Mesenchymal stem cell (in vitro differentiated cells and primary cell): ENCODE results near the gene TUB.

ENCODE experiments used
- DNase-seq: peaks from one replicate; pipeline ENCODE4 v3.0.0-alpha.2; 2013
- H2AFZ ChIP-seq: one replicate; pipeline ENCODE4 v1.6.1; 2013; ENCODE audit warnings: low read depth, mild to moderate bottlenecking, control low read depth, inconsistent platforms, low read length, moderate library complexity
- H2AK5ac ChIP-seq: 2 replicates; pipeline ENCODE4 v1.6.1; 2013; ENCODE audit warnings: low read length, moderate library complexity, mild to moderate bottlenecking, inconsistent platforms; ENCODE audit not compliant: severe bottlenecking
- H2BK120ac ChIP-seq: one replicate; pipeline ENCODE4 v1.6.1; 2013; ENCODE audit warnings: low read depth, mild to moderate bottlenecking, inconsistent platforms, low read length, moderate library complexity
- H2BK12ac ChIP-seq, 2 experiments: one replicate each; pipeline ENCODE4 v1.6.1; 2013; ENCODE audit warnings: inconsistent platforms in 2 of 2, low read length in 2 of 2, mild to moderate bottlenecking in 2 of 2, moderate library complexity in 2 of 2, control low read depth in 1 of 2
- H2BK15ac ChIP-seq: one replicate; pipeline ENCODE4 v1.6.1; 2013; ENCODE audit warnings: mild to moderate bottlenecking, low read depth, inconsistent platforms; ENCODE audit not compliant: poor library complexity, severe bottlenecking
- H2BK5ac ChIP-seq: 2 replicates; pipeline ENCODE4 v1.6.1; 2013; ENCODE audit warnings: low read depth, mild to moderate bottlenecking, low read length, control low read depth, inconsistent platforms; ENCODE audit not compliant: poor library complexity, severe bottlenecking
- H3K14ac ChIP-seq, 2 experiments: one replicate each; pipeline ENCODE4 v1.6.1; 2013; ENCODE audit warnings: inconsistent platforms in 2 of 2, low read length in 2 of 2, control low read depth in 1 of 2, mild to moderate bottlenecking in 1 of 2, moderate library complexity in 1 of 2
- H3K18ac ChIP-seq, 2 experiments: one replicate each; pipeline ENCODE4 v1.6.1; 2013; ENCODE audit warnings: inconsistent platforms in 2 of 2, low read length in 2 of 2, control low read depth in 1 of 2, low read depth in 1 of 2, mild to moderate bottlenecking in 1 of 2
- H3K23ac ChIP-seq, 2 experiments: one replicate each; pipeline ENCODE4 v1.6.1; 2013; ENCODE audit warnings: inconsistent platforms in 2 of 2, low read length in 2 of 2, mild to moderate bottlenecking in 2 of 2, moderate library complexity in 2 of 2, control low read depth in 1 of 2
- H3K27ac ChIP-seq: 2 replicates; pipeline ENCODE4 v1.5.1; 2013; ENCODE audit warnings: mild to moderate bottlenecking, moderate library complexity, low read length, control low read depth, inconsistent platforms; ENCODE audit not compliant: poor library complexity, severe bottlenecking
- H3K27me3 ChIP-seq, 2 experiments: 2 replicates each; pipeline versions ENCODE4 v1.6.1 to v1.7.0; 2013; ENCODE audit warnings: low read length in 2 of 2, mild to moderate bottlenecking in 2 of 2, moderate library complexity in 2 of 2, control low read depth in 1 of 2, inconsistent platforms in 1 of 2; ENCODE audit not compliant: control insufficient read depth in 1 of 2, insufficient read depth in 1 of 2
- H3K36me3 ChIP-seq, 2 experiments: 2 replicates each; pipeline versions ENCODE4 v1.6.1 to v1.7.0; 2013; ENCODE audit warnings: low read length in 2 of 2, control low read depth in 1 of 2, inconsistent platforms in 1 of 2, low read depth in 1 of 2, mild to moderate bottlenecking in 1 of 2; ENCODE audit not compliant: insufficient read depth in 2 of 2, control insufficient read depth in 1 of 2
- H3K4ac ChIP-seq, 2 experiments: one replicate each; pipeline ENCODE4 v1.6.1; 2013; ENCODE audit warnings: inconsistent platforms in 2 of 2, low read length in 2 of 2, mild to moderate bottlenecking in 2 of 2, moderate library complexity in 2 of 2, control low read depth in 1 of 2, low read depth in 1 of 2
- H3K4me1 ChIP-seq: 2 replicates; pipeline ENCODE4 v1.6.1; 2013; ENCODE audit warnings: low read depth, low read length, control low read depth; ENCODE audit not compliant: control insufficient read depth, insufficient read depth
- H3K4me2 ChIP-seq: 2 replicates; pipeline ENCODE4 v1.6.1; 2013; ENCODE audit warnings: low read length, mild to moderate bottlenecking, inconsistent platforms; ENCODE audit not compliant: poor library complexity, severe bottlenecking
- H3K4me3 ChIP-seq, 2 experiments: 2 replicates each; pipeline versions ENCODE4 v1.5.1 to v1.7.0; 2013; ENCODE audit warnings: low read length in 2 of 2, mild to moderate bottlenecking in 2 of 2, control low read depth in 1 of 2, low read depth in 1 of 2; ENCODE audit not compliant: insufficient read depth in 1 of 2
- H3K79me1 ChIP-seq: replicated peaks from 2 replicates; pipeline ENCODE4 v1.6.1; 2013; ENCODE audit warnings: mild to moderate bottlenecking, control low read depth, low read length, inconsistent platforms; ENCODE audit not compliant: poor library complexity, severe bottlenecking
- H3K9ac ChIP-seq: 2 replicates; pipeline ENCODE4 v1.7.0; 2013; ENCODE audit warnings: mild to moderate bottlenecking, low read length, moderate library complexity
- H3K9me3 ChIP-seq: 2 replicates; pipeline ENCODE4 v1.7.0; 2013; ENCODE audit warnings: mild to moderate bottlenecking, low read length; ENCODE audit not compliant: control insufficient read depth
- H4K8ac ChIP-seq: one replicate; pipeline ENCODE4 v1.6.1; 2013; ENCODE audit warnings: inconsistent platforms, mild to moderate bottlenecking, low read length, moderate library complexity
- H4K91ac ChIP-seq: one replicate; pipeline ENCODE4 v1.6.1; 2013; ENCODE audit warnings: mild to moderate bottlenecking, low read length, inconsistent platforms
- WGBS: methylation state at CpG from one replicate; pipeline ENCODE4 v1.1.7; 2013; ENCODE audit warnings: mixed read lengths; 5-methylcytosine and 5-hydroxymethylcytosine counted together

TUB gene

GRCh38 chr11:8080069-8080670, 841 bp upstream of the TUB start:
- WGBS = 91% methylated on average over 22 of the region's 24 CpGs
- no peak overlapping the region for H4K8ac ChIP-seq
- H3K4ac ChIP-seq = no peak overlapping the region
- H2AFZ ChIP-seq = peak overlapping the region; percentile 66
- H3K79me1 ChIP-seq = no peaks in the 10 kb centered on the region
- no peak overlapping the region for H3K18ac ChIP-seq
- H3K27ac ChIP-seq = no peak overlapping the region
- H2BK120ac ChIP-seq = no peak overlapping the region
- no peak overlapping the region for H2BK12ac ChIP-seq
- H3K4me1 ChIP-seq = peaks cover 12% of the 10 kb centered on the region
- H3K27me3 ChIP-seq = peaks cover 0 to 83% of the 10 kb centered on the region in 2 experiments
- H2BK15ac ChIP-seq = no peak overlapping the region
- no peaks in the 10 kb centered on the region for H3K9me3 ChIP-seq
- no peak for DNase-seq
- peak overlapping the region; percentile 82 for H3K9ac ChIP-seq
- H3K36me3 ChIP-seq = no peaks in the 10 kb centered on the region
- H3K4me2 ChIP-seq = no peak overlapping the region
- H3K23ac ChIP-seq = no peak overlapping the region
- peak overlapping the region in 1 of 2 experiments; percentile 81 for H3K4me3 ChIP-seq
- H2AK5ac ChIP-seq = no peak overlapping the region
- no peak overlapping the region for H3K14ac ChIP-seq
- H2BK5ac ChIP-seq = no peak overlapping the region
- H4K91ac ChIP-seq = no peak overlapping the region

- Histone ChIP-seq H2AK5ac (no peak overlapping the region), H3K14ac (peak overlapping the region in 1 of 2 experiments; percentile 5), H3K9ac (peak overlapping the region; percentile 82), H3K79me1 (no peaks in the 10 kb centered on the region), H3K4me1 (peaks cover 12% of the 10 kb centered on the region), H4K8ac (peak overlapping the region; percentile 62), H4K91ac (no peak overlapping the region), H2BK12ac (no peak overlapping the region), H2BK120ac (peak overlapping the region; percentile 55), H3K36me3 (no peaks in the 10 kb centered on the region), H2AFZ (peak overlapping the region; percentile 57), H3K27ac (no peak overlapping the region), H3K4me3 (peak overlapping the region; percentile 58 to 77), H3K4ac (no peak overlapping the region), H2BK15ac (no peak overlapping the region), H3K4me2 (peak overlapping the region; percentile 72), H3K27me3 (peaks cover 0 to 84% of the 10 kb centered on the region in 2 experiments), H3K9me3 (no peaks in the 10 kb centered on the region), H3K23ac (no peak overlapping the region), H2BK5ac (no peak overlapping the region), H3K18ac (peak overlapping the region in 1 of 2 experiments; percentile 28)
- DNase-seq = peak; percentile 19
- 25% methylated on average over 22 of the region's 24 CpGs for WGBS
Observed at GRCh38 chr11:8081591-8082250, 710 bp downstream of the TUB start.

DNA sequence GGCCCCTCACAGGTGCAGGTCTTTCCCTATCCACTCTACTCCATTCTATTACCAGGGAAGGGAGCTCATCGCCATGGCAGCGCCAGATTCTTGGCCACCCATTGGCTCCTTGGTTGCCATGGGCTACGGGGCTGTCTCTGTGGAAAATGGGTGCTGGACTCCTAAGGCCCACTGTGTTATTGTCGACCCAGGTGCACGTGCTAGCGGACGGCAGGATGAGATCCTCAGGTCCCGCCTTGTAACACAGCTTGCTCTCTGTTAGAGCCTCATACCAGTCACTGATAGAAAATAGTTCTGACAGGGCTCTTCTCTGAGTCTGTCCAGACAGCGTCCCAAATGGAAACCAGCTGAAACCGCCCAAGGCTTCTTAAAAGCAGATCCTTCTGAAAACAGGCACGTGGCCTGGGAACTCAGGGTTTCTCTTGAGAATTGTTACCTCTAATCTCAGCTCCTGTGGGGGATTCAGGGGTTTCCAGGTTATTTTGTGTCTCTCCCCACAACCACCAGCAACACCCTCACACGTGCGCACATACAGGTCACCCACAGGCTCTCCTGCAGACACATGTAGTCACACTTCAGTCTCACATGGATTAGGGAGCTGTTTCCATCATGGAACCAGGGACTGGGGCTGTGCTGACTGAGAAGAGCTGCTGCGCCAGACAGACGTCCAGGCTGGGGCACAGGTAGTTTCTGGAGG, 1.5 kb downstream of the TUB start:
- Histone ChIP-seq H3K4ac (no peak overlapping the region), H3K4me3 (peak overlapping the region in 1 of 2 experiments; percentile 77), H2AK5ac (no peak overlapping the region), H2AFZ (no peak overlapping the region), H2BK12ac (no peak overlapping the region), H3K27me3 (peaks cover 0 to 77% of the 10 kb centered on the region in 2 experiments), H4K8ac (no peak overlapping the region), H3K4me2 (no peak overlapping the region), H3K27ac (no peak overlapping the region), H4K91ac (no peak overlapping the region), H2BK120ac (no peak overlapping the region), H3K79me1 (no peaks in the 10 kb centered on the region), H3K9ac (peak overlapping the region; percentile 42), H2BK5ac (no peak overlapping the region), H3K23ac (no peak overlapping the region), H2BK15ac (no peak overlapping the region), H3K14ac (no peak overlapping the region), H3K4me1 (peaks cover 12% of the 10 kb centered on the region), H3K36me3 (no peaks in the 10 kb centered on the region), H3K18ac (no peak overlapping the region), H3K9me3 (no peaks in the 10 kb centered on the region)
- 87% methylated on average over 15 of the region's 15 CpGs for WGBS
- no peak for DNase-seq

- WGBS = 83% methylated on average over 9 of the region's 9 CpGs
Observed at GRCh38 chr11:8083088-8083395, 2.0 kb downstream of the TUB start.

More at GRCh38 chr11:8083088-8083395, 2.0 kb downstream of the TUB start:
- Histone ChIP-seq H2AK5ac (no peak overlapping the region), H3K9ac (peak overlapping the region; percentile 42), H2BK15ac (no peak overlapping the region), H3K18ac (no peak overlapping the region), H3K4ac (no peak overlapping the region), H3K23ac (no peak overlapping the region), H2AFZ (no peak overlapping the region), H4K91ac (no peak overlapping the region), H3K4me3 (no peak overlapping the region), H3K9me3 (no peaks in the 10 kb centered on the region), H3K14ac (peak overlapping the region in 1 of 2 experiments; percentile 26), H3K27me3 (peaks cover 0 to 75% of the 10 kb centered on the region in 2 experiments), H3K4me1 (peaks cover 12% of the 10 kb centered on the region), H3K36me3 (no peaks in the 10 kb centered on the region), H2BK120ac (no peak overlapping the region), H3K79me1 (no peaks in the 10 kb centered on the region), H2BK12ac (no peak overlapping the region), H2BK5ac (no peak overlapping the region), H3K4me2 (no peak overlapping the region), H4K8ac (no peak overlapping the region), H3K27ac (no peak overlapping the region)
- no peak for DNase-seq
